Endothelial cell of umbilical vein (primary cell): ENCODE results near the gene PSMD5. TPM values are rescaled to one million over a fixed set of nuclear protein-coding genes. Genes with fewer than 3 reads are reported as not detected.

Experiments
- BruUV-seq: library from RNA; stranded (reverse); fragments of 400-500 nt; replicated peaks from 2 replicates; lab custom pipeline; 2021; lab: Mats Ljungman, UMichigan
- CTCF ChIA-PET: fragments of 300-600, 350-600 bp; sonication (Branson Sonifier 250); formaldehyde crosslinking; loops from one replicate; lab custom pipeline; 2021; ENCODE audit warnings: antibody characterized with exemption, inconsistent platforms; lab: Charles Lee
- POLR2A ChIA-PET: fragments of 300-600, 350-600 bp; sonication (Branson Sonifier 250); formaldehyde crosslinking; loops from one replicate; lab custom pipeline; 2021; ENCODE audit warnings: antibody characterized with exemption, inconsistent platforms; lab: Charles Lee
- DNase-seq: peaks from one replicate; pipeline ENCODE4 v3.0.0-alpha.2; 2011; ENCODE audit warnings: low read depth, low spot score
- FAIRE-seq: peaks from 2 replicates; lab custom pipeline; 2011; peaks lifted over from hg19 to GRCh38; lab: Jason Lieb, UNC
- H2AFZ ChIP-seq: 2 replicates; pipeline ENCODE4 v1.6.0; 2012; ENCODE audit warnings: low read depth, low read length, control low read depth, inconsistent platforms
- H3K27ac ChIP-seq: 2 replicates; pipeline ENCODE4 v1.5.1; 2011; ENCODE audit warnings: low read depth, mild to moderate bottlenecking, control low read depth, low read length, moderate library complexity; ENCODE audit not compliant: insufficient read depth
- H3K27me3 ChIP-seq, 2 experiments: 2 replicates each; pipeline versions ENCODE4 v1.6.0 to v1.6.1; 2011; ENCODE audit warnings: low read length in 2 of 2, mixed read lengths in 1 of 2; ENCODE audit not compliant: control insufficient read depth in 2 of 2, insufficient read depth in 2 of 2
- H3K36me3 ChIP-seq, 2 experiments: 2 replicates in 1 of 2; 3 replicates in 1 of 2; pipeline ENCODE4 v1.5.1; 2011; ENCODE audit warnings: low read length in 2 of 2, mild to moderate bottlenecking in 1 of 2, moderate library complexity in 1 of 2; ENCODE audit not compliant: control insufficient read depth in 2 of 2, insufficient read depth in 2 of 2; ENCODE audit errors: extremely low read depth in 1 of 2
- H3K4me1 ChIP-seq: 3 replicates; pipeline ENCODE4 v1.5.1; 2011; ENCODE audit warnings: mild to moderate bottlenecking, low read length; ENCODE audit not compliant: control insufficient read depth, insufficient read depth; ENCODE audit errors: extremely low read depth
- H3K4me2 ChIP-seq: 2 replicates; pipeline ENCODE4 v1.6.1; 2011; ENCODE audit warnings: low read length, control low read depth, mixed read lengths; ENCODE audit not compliant: insufficient read depth
- H3K4me3 ChIP-seq, 3 experiments: fragments of 200-600 bp in 1 of 3; sonication (generic), shearing (Covaris generic) in 1 of 3; replicated peaks in 1 of 3; 2 replicates each; pipeline ENCODE4 v1.5.1; 2011 to 2016; ENCODE audit warnings: control low read depth in 3 of 3, low read length in 3 of 3, mild to moderate bottlenecking in 2 of 3, inconsistent platforms in 1 of 3, low read depth in 1 of 3, moderate library complexity in 1 of 3; ENCODE audit not compliant: insufficient read depth in 1 of 3
- H3K79me2 ChIP-seq: 2 replicates; pipeline ENCODE4 v1.6.0; 2012; ENCODE audit warnings: low read length, inconsistent platforms; ENCODE audit not compliant: control insufficient read depth, insufficient read depth
- H3K9ac ChIP-seq: replicated peaks from 2 replicates; pipeline ENCODE3; 2011; ENCODE audit warnings: low read length, control low read depth; ENCODE audit not compliant: insufficient read depth; ENCODE audit errors: extremely low read depth
- H3K9me1 ChIP-seq: replicated peaks from 3 replicates; pipeline ENCODE4 v1.6.0; 2011; ENCODE audit warnings: mild to moderate bottlenecking, low read length; ENCODE audit not compliant: control insufficient read depth, insufficient read depth; ENCODE audit errors: extremely low read depth
- H3K9me3 ChIP-seq: replicated peaks from 2 replicates; pipeline ENCODE4 v1.5.1; 2012; ENCODE audit warnings: low read length, inconsistent platforms; ENCODE audit not compliant: control insufficient read depth, insufficient read depth
- H4K20me1 ChIP-seq: replicated peaks from 2 replicates; pipeline ENCODE3; 2011; ENCODE audit warnings: mild to moderate bottlenecking, low read length; ENCODE audit not compliant: control insufficient read depth, insufficient read depth; ENCODE audit errors: extremely low read depth
- CTCF ChIP-seq, 2 donors: IDR thresholded peaks; 1 replicate in 1 of 2; 2 replicates in 1 of 2; pipeline ENCODE4 v1.5.1; 2011; ENCODE audit warnings: low read length in 2 of 2, mild to moderate bottlenecking in 2 of 2, moderate library complexity in 2 of 2, control low read depth in 1 of 2, inconsistent platforms in 1 of 2, low read depth in 1 of 2; ENCODE audit not compliant: insufficient read depth in 1 of 2; ENCODE audit errors: extremely low read depth in 1 of 2
- EZH2 ChIP-seq: IDR thresholded peaks from 2 replicates; pipeline ENCODE4 v1.6.1; 2012; ENCODE audit warnings: borderline replicate concordance, low read depth, mild to moderate bottlenecking, moderate library complexity, low read length, inconsistent platforms; ENCODE audit not compliant: severe bottlenecking
- FOS ChIP-seq: IDR thresholded peaks from 2 replicates; pipeline ENCODE4 v1.6.1; 2011; ENCODE audit warnings: mild to moderate bottlenecking, low read length, moderate library complexity, borderline replicate concordance; ENCODE audit not compliant: insufficient read depth
- GATA2 ChIP-seq: IDR thresholded peaks from 2 replicates; pipeline ENCODE4 v1.7.0; 2011; ENCODE audit warnings: low read depth, mild to moderate bottlenecking, moderate library complexity, mixed read lengths, low read length; ENCODE audit not compliant: insufficient read length, insufficient read depth
- JUN ChIP-seq: IDR thresholded peaks from 2 replicates; pipeline ENCODE4 v1.6.1; 2011; ENCODE audit warnings: borderline replicate concordance, low read depth; ENCODE audit not compliant: insufficient read length, insufficient read depth
- MYC ChIP-seq: IDR thresholded peaks from one replicate; pipeline ENCODE4 v1.6.1; 2011; ENCODE audit warnings: mild to moderate bottlenecking, low read depth, low read length
- POLR2A ChIP-seq: IDR thresholded peaks from 2 replicates; pipeline ENCODE4 v1.6.1; 2012; ENCODE audit warnings: low read depth, mild to moderate bottlenecking, control low read depth, low read length
- POLR2AphosphoS5 ChIP-seq: IDR thresholded peaks from 2 replicates; pipeline ENCODE4 v1.6.1; 2012; ENCODE audit warnings: low read depth, mild to moderate bottlenecking, control low read depth, low read length, moderate library complexity; ENCODE audit not compliant: insufficient read depth
- dilution Hi-C: fragments of 300-500 bp; cut with MboI; formaldehyde crosslinking; loops from one replicate; pipeline ENCODE4 v1.15.0; 2019; ENCODE audit warnings: low sequenced_read_pairs; ENCODE audit not compliant: extremely low pct_ligation_motif_present
- intact Hi-C: fragments of 100-400 bp; cut with micrococcal nuclease; formaldehyde crosslinking; loops from one replicate; pipeline ENCODE4 v1.10.0; 2022
- polyA plus RNA-seq, 4 experiments: library from polyadenylated mRNA; depleted of rRNA in 3 of 4; stranded (reverse) in 3 of 4; unstranded in 1 of 4; fragments of >200 nt; gene quantifications; 2 replicates each; pipeline versions ENCODE4 v1.2.1 to v1.2.3, GENCODE V29; 2011 to 2012; ENCODE audit warnings: missing spikeins in 1 of 4
- total RNA-seq: library from RNA; stranded (reverse); gene quantifications from 2 replicates; pipeline ENCODE4 v1.2.3, GENCODE V29; 2021
- TF ChIP-seq, protein P1 (sequence below): IDR thresholded peaks from 2 replicates; pipeline ENCODE4 v1.6.1; 2011; ENCODE audit not compliant: insufficient read depth, insufficient read length

PSMD5 gene
- total and polyA plus RNA-seq, 2 donors (not counting 3 experiments of a cell fraction or from before 2014, with no cell fraction given): 20.4 to 70.2 TPM

GRCh38 chr9:120872791-120873502, 30.2 kb upstream of the PSMD5 start:
- Histone ChIP-seq H3K27me3 (no peaks in the 10 kb centered on the region), H3K27ac (no peak overlapping the region), H3K9me3 (no peaks in the 10 kb centered on the region), H3K36me3 (peaks cover 6 to 10% of the 10 kb centered on the region in 2 experiments), H3K9me1 (no peaks in the 10 kb centered on the region), H2AFZ (no peak overlapping the region), H4K20me1 (no peaks in the 10 kb centered on the region), H3K4me1 (peaks cover 36% of the 10 kb centered on the region), H3K9ac (no peak overlapping the region), H3K4me3 (no peak overlapping the region), H3K4me2 (no peak overlapping the region), H3K79me2 (peaks cover 20% of the 10 kb centered on the region)
- intact Hi-C loops: no loop called here
- TF ChIP-seq, protein P1, sequence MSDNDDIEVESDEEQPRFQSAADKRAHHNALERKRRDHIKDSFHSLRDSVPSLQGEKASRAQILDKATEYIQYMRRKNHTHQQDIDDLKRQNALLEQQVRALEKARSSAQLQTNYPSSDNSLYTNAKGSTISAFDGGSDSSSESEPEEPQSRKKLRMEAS: no peak
- no peak for TF ChIP-seq FOS
- no peak for TF ChIP-seq MYC
- no peak for TF ChIP-seq EZH2
- TF ChIP-seq GATA2: no peak
- TF ChIP-seq JUN: no peak
- no peak for TF ChIP-seq POLR2AphosphoS5
- no peak for TF ChIP-seq CTCF (IDR thresholded peaks at IDR 0.05; ENCODE audit: extremely low read depth in 1 of 2, insufficient read depth in 1 of 2, low read depth in 1 of 2, low read length in 2 of 2)
- no peak for TF ChIP-seq POLR2A
- DNase-seq: no peak
- no peak for FAIRE-seq
- CTCF ChIA-PET: interaction anchor here (0.8 to 1.5 kb wide), 5 partner anchors 20 to 109 kb away, joined by 3 to 4 read pairs (median 3); no protein-coding TSS in a partner anchor
- POLR2A ChIA-PET: no interaction called here
- no TSS peak for BruUV-seq
- dilution Hi-C loops: no loop called here
